ENCODE measurements around the gene PARK7. TPM values are rescaled to one million over a fixed set of nuclear protein-coding genes. Genes with fewer than 3 reads are reported as not detected.

PARK7 gene
- polyA plus RNA-seq, 2 donors: 146 to 184 TPM

DNA sequence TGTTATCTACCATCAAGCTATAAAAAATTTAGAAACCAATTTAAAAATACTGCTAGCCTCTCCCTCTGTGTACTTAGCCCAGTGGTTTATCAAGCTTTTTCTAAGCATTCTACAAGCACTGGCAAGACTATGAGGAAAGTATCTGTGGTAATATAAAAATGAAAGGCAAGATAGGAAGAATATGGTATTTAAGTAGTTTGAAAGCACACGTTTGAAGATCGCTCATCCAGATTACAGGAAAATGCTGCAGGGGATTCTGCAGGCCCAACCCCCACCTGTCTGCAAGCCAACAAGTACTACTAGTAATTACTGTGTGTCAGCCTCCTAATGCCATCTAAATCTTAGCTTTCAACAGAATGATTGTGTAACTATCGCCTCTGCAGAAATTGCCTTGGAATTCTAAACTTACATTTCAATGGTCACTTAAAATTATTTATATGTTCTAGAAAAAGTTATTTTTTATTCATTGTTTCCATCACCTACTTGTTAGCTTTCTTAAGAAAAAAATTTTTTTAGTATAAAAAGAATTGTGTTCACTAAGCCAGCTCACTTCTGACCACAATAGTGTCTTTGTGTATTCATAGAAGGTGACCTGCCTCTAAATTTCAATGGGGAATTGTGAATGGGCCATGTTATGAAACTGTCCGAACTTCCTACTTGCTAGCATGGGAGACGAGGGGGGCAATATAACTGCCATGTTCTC, 56.1 kb downstream of the PARK7 start:
- Histone ChIP-seq H3K4me3 (ENCODE audit: low read depth in 1 of 2, low read length in 2 of 2) (no peak overlapping the region), H3K27ac (ENCODE audit: low read depth in 2 of 2, low read length in 1 of 2) (peak overlapping the region; percentile 47 to 61), H3K4me1 (ENCODE audit: control insufficient read depth in 2 of 2, insufficient read depth in 2 of 2, low read length in 1 of 2) (peaks cover 0 to 2% of the 10 kb centered on the region in 2 donors), H3K9me3 (ENCODE audit: control insufficient read depth in 2 of 2, insufficient read depth in 1 of 2, low read depth in 1 of 2, low read length in 1 of 2) (no peaks in the 10 kb centered on the region), H3K27me3 (ENCODE audit: control insufficient read depth in 1 of 2, insufficient read depth in 2 of 2, low read length in 2 of 2) (no peaks in the 10 kb centered on the region), H3K36me3 (ENCODE audit: control insufficient read depth in 2 of 2, insufficient read depth in 2 of 2, low read length in 1 of 2) (peaks cover 0 to 5% of the 10 kb centered on the region in 2 donors)
- 26 to 29% methylated on average over 5 of the region's 5 CpGs for WGBS, 2 donors

DNA sequence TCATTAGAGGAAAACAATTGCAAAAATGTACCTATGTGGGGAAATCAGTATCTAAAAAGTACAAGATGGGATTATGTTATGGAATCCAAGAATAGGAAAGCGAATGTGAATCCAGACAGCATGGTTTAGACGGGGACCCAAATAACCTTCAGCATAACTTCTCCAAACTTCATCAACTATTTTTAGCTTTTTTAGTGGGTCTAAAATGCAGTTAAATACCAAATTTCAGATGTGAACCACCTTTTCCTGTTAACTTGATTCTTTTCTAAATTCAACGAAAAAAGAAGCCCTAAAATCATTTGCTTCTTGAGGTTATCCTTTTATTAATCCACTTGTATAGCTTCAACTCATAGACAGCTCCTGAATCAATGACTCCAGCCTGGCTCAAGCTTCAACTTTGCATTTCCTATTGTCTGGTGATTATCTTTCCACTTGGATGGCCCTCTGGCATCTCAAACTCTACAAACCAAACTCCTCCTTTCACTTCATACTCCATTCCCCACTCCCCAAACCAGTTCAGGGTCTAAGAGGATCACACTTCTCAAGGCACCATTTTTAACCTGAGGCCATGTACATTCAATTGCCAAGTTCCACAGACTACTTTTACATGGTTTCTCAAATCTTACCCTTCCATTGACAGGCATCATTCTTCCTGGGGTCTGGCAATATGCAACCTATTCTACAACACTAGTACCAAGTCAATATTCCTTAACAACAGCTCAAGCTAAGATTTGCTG, 57.1 kb downstream of the PARK7 start:
- WGBS, 2 donors: 76 to 82% methylated on average over 3 of the region's 3 CpGs
- Histone ChIP-seq H3K36me3 (ENCODE audit: control insufficient read depth in 2 of 2, insufficient read depth in 2 of 2, low read length in 1 of 2) (peaks cover 0 to 5% of the 10 kb centered on the region in 2 donors), H3K9me3 (ENCODE audit: control insufficient read depth in 2 of 2, insufficient read depth in 1 of 2, low read depth in 1 of 2, low read length in 1 of 2) (no peaks in the 10 kb centered on the region), H3K4me3 (ENCODE audit: low read depth in 1 of 2, low read length in 2 of 2) (no peak overlapping the region), H3K27ac (ENCODE audit: low read depth in 2 of 2, low read length in 1 of 2) (peak overlapping the region in 1 of 2 donors; percentile 14), H3K27me3 (ENCODE audit: control insufficient read depth in 1 of 2, insufficient read depth in 2 of 2, low read length in 2 of 2) (no peaks in the 10 kb centered on the region), H3K4me1 (ENCODE audit: control insufficient read depth in 2 of 2, insufficient read depth in 2 of 2, low read length in 1 of 2) (peaks cover 0 to 2% of the 10 kb centered on the region in 2 donors)

DNA sequence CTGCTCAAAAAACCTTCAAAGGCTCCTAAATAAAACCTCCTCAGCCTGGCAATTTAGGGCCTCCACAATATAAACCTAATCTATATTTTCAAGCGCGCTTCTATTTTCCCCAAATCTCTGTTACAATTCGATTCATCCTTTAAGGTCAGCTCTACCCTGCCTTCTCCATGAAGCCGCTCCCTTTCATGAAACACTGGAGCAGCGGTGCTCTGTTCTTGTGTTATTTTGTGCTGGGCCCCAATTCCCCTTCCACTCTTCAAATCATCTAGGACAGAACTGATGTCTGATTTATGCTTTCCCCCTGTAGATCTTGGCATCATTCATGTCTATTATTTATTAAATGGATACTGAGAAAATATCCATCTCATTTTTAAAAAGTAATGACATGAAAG, 57.7 kb downstream of the PARK7 start:
- H3K27ac ChIP-seq (ENCODE audit: low read depth in 2 of 2, low read length in 1 of 2): peak overlapping the region in 1 of 2 donors; percentile 37
- H3K9me3 ChIP-seq (ENCODE audit: control insufficient read depth in 2 of 2, insufficient read depth in 1 of 2, low read depth in 1 of 2, low read length in 1 of 2): no peaks in the 10 kb centered on the region

DNA sequence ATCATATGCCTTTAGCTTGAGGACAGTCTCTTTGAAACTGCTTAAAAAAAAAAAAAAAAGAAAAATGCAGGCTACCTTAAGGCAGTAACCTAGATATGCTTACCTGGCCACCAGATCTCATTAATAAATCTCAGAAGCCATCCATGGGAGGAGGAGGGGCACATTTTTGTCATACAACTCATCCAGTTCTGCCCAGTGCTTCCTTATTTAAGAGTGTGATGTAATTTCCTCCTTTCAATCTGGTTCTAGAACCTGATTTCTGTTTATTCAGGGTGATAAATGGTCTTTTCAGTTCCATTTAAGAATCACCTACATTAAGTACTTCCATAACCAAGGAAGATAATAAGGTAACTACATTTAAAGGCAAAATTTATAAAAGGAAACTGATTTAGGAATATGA, 58.5 kb downstream of the PARK7 start:
- Histone ChIP-seq H3K4me3 (ENCODE audit: low read depth in 1 of 2, low read length in 2 of 2) (peak overlapping the region in 1 of 2 donors; percentile 7), H3K27me3 (ENCODE audit: control insufficient read depth in 1 of 2, insufficient read depth in 2 of 2, low read length in 2 of 2) (no peaks in the 10 kb centered on the region), H3K36me3 (ENCODE audit: control insufficient read depth in 2 of 2, insufficient read depth in 2 of 2, low read length in 1 of 2) (no peaks in the 10 kb centered on the region), H3K27ac (ENCODE audit: low read depth in 2 of 2, low read length in 1 of 2) (no peak overlapping the region), H3K9me3 (ENCODE audit: control insufficient read depth in 2 of 2, insufficient read depth in 1 of 2, low read depth in 1 of 2, low read length in 1 of 2) (no peaks in the 10 kb centered on the region), H3K4me1 (ENCODE audit: control insufficient read depth in 2 of 2, insufficient read depth in 2 of 2, low read length in 1 of 2) (peaks cover 0 to 2% of the 10 kb centered on the region in 2 donors)

More for the DNA sequence above, 57.7 kb downstream of the PARK7 start:
- H3K4me3 ChIP-seq (ENCODE audit: low read depth in 1 of 2, low read length in 2 of 2): no peak overlapping the region
- H3K4me1 ChIP-seq (ENCODE audit: control insufficient read depth in 2 of 2, insufficient read depth in 2 of 2, low read length in 1 of 2): peaks cover 0 to 2% of the 10 kb centered on the region in 2 donors
- peaks cover 0 to 3% of the 10 kb centered on the region in 2 donors for H3K36me3 ChIP-seq (ENCODE audit: control insufficient read depth in 2 of 2, insufficient read depth in 2 of 2, low read length in 1 of 2)
- 89 to 91% methylated on average over 5 of the region's 5 CpGs for WGBS, 2 donors
- H3K27me3 ChIP-seq (ENCODE audit: control insufficient read depth in 1 of 2, insufficient read depth in 2 of 2, low read length in 2 of 2): no peaks in the 10 kb centered on the region

DNA sequence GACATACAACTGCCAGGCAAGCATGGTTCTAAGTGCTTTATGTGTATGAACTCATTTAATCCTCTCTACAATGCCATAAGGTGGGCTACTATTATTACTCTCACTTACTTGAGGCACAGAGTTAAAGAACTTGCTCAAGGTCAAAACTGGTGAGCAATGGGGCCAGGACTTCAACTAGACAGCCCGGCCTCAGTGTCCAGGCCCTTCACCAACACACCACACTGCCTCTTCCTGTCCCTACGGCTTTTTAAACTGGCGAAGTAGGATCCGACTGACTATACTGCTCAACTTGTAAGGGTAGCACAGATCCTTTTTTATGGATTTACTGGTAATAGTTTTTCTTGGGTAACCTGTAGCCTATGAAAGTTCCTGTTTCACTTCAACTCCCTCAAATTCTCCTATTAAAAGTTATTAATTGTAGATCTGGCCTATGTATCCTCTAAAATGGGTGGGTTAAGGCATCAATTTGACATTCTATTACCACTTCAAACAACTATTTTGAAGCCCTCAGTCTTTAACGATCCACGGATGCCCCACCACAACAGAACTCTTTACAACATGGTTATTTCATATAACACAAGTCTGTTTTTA, 60.3 kb downstream of the PARK7 start:
- Histone ChIP-seq H3K4me3 (ENCODE audit: low read depth in 1 of 2, low read length in 2 of 2) (peak overlapping the region in 1 of 2 donors; percentile 70), H3K9me3 (ENCODE audit: control insufficient read depth in 2 of 2, insufficient read depth in 1 of 2, low read depth in 1 of 2, low read length in 1 of 2) (no peaks in the 10 kb centered on the region), H3K27me3 (ENCODE audit: control insufficient read depth in 1 of 2, insufficient read depth in 2 of 2, low read length in 2 of 2) (no peaks in the 10 kb centered on the region), H3K4me1 (ENCODE audit: control insufficient read depth in 2 of 2, insufficient read depth in 2 of 2, low read length in 1 of 2) (peaks cover 0 to 5% of the 10 kb centered on the region in 2 donors), H3K36me3 (ENCODE audit: control insufficient read depth in 2 of 2, insufficient read depth in 2 of 2, low read length in 1 of 2) (no peaks in the 10 kb centered on the region), H3K27ac (ENCODE audit: low read depth in 2 of 2, low read length in 1 of 2) (peak overlapping the region in 1 of 2 donors; percentile 47)
- 86 to 93% methylated on average over 6 of the region's 6 CpGs for WGBS, 2 donors

DNA sequence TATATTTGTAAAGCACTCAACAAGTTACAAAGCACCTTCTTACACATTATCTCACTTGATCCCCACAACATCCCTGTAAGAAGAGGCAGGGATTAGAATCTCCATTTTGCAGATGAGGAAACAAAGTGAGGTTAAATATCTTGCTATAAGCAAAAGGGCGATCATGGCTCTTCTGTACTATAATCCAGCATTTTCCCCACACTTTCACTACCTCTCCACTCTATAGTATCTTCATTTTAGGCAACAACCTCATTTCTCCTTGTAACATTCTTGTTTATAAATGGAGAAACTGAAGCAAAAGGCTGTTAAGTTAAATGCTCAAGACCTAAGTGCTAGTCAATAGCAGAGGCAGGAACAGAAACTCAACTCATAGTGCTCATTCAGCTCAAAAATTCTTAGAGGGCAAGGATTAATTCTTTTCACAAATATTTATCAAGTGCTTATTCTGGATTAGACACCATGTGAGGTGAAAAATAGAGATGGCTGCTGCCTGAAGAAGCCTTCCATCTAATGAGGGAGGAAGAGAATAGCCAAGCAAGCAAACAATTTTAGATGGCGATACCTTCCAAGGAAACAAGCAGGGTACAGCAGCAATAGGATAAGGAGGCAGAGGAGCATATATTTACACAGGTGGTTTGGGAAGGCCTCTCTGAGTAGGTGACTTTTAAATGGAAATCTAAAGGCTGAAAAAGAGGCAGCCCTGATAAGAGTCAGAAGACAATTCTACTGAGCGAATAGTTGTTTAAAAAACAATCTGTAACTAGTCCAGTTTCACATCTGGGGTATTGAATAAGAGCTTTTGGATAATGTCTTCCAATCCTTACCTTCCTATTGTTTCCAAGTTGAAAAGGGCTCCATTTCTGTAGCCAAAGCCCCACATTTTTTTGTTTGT, 61.1 kb downstream of the PARK7 start:
- Histone ChIP-seq H3K27me3 (ENCODE audit: control insufficient read depth in 1 of 2, insufficient read depth in 2 of 2, low read length in 2 of 2) (no peaks in the 10 kb centered on the region), H3K9me3 (ENCODE audit: control insufficient read depth in 2 of 2, insufficient read depth in 1 of 2, low read depth in 1 of 2, low read length in 1 of 2) (no peaks in the 10 kb centered on the region), H3K36me3 (ENCODE audit: control insufficient read depth in 2 of 2, insufficient read depth in 2 of 2, low read length in 1 of 2) (no peaks in the 10 kb centered on the region), H3K4me1 (ENCODE audit: control insufficient read depth in 2 of 2, insufficient read depth in 2 of 2, low read length in 1 of 2) (peaks cover 0 to 7% of the 10 kb centered on the region in 2 donors), H3K27ac (ENCODE audit: low read depth in 2 of 2, low read length in 1 of 2) (peak overlapping the region; percentile 21 to 58), H3K4me3 (ENCODE audit: low read depth in 1 of 2, low read length in 2 of 2) (peak overlapping the region in 1 of 2 donors; percentile 70)
- 75% methylated on average over 3 of the region's 3 CpGs for WGBS, 2 donors

DNA sequence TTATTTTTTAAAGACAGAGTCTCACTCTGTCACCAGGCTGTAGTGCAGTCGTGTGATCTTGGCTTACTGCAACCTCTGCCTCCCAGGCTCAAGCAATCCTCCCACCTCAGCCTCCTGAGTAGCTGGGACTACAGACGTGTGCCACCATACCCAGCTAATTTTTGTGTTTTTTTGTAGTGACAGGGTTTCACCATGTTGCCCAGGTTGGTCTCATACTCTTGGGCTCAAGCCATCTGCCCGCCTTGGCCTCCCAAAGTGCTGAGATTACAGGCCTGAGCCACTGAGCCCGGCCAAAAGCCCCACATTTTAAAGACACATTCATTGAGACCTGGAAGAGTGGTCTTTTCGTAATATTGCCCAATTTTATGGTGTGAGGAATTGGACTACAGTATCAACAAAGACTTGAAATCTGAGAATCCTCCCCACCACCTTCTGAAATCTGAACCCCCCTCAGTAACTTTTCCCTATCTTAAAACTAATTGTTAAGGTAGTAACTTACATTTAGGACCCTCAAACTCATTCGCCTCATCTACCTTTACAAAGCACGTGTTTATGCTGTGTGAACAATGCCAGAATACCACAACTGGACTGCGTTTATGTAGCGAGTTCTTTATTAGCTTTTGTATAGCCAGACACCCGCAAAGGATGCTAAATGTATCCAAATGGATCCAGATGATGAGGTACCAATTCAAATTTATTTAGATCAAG, 61.9 kb downstream of the PARK7 start:
- whole genome bisulfite sequencing, 2 donors: 73 to 77% methylated on average over 10 of the region's 10 CpGs
- Histone ChIP-seq H3K27ac (ENCODE audit: low read depth in 2 of 2, low read length in 1 of 2) (peak overlapping the region in 1 of 2 donors; percentile 27), H3K4me3 (ENCODE audit: low read depth in 1 of 2, low read length in 2 of 2) (peak overlapping the region; percentile 7 to 70), H3K36me3 (ENCODE audit: control insufficient read depth in 2 of 2, insufficient read depth in 2 of 2, low read length in 1 of 2) (no peaks in the 10 kb centered on the region), H3K9me3 (ENCODE audit: control insufficient read depth in 2 of 2, insufficient read depth in 1 of 2, low read depth in 1 of 2, low read length in 1 of 2) (no peaks in the 10 kb centered on the region), H3K4me1 (ENCODE audit: control insufficient read depth in 2 of 2, insufficient read depth in 2 of 2, low read length in 1 of 2) (peaks cover 0 to 7% of the 10 kb centered on the region in 2 donors), H3K27me3 (ENCODE audit: control insufficient read depth in 1 of 2, insufficient read depth in 2 of 2, low read length in 2 of 2) (no peaks in the 10 kb centered on the region)

DNA sequence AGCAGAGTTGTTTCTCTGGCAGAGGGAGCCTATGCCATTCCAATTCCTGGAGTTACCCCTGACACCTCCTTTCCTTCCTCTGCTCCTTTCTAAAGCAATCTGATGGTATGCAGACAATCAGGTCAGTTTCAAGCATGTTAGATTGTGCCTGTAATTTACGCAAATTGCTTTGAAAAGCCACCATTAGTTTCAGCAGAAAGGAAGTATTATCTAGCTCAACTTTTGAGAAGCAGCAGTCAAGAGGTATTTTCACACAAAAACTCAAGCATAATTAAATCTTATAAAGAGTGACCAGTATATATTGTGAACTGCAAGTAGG, 62.4 kb downstream of the PARK7 start:
- no peak overlapping the region for H3K27ac ChIP-seq (ENCODE audit: low read depth in 2 of 2, low read length in 1 of 2)
- H3K36me3 ChIP-seq (ENCODE audit: control insufficient read depth in 2 of 2, insufficient read depth in 2 of 2, low read length in 1 of 2): no peaks in the 10 kb centered on the region
- peaks cover 0 to 7% of the 10 kb centered on the region in 2 donors for H3K4me1 ChIP-seq (ENCODE audit: control insufficient read depth in 2 of 2, insufficient read depth in 2 of 2, low read length in 1 of 2)
- no peaks in the 10 kb centered on the region for H3K9me3 ChIP-seq (ENCODE audit: control insufficient read depth in 2 of 2, insufficient read depth in 1 of 2, low read depth in 1 of 2, low read length in 1 of 2)
- H3K4me3 ChIP-seq (ENCODE audit: low read depth in 1 of 2, low read length in 2 of 2): peak overlapping the region in 1 of 2 donors; percentile 70
- no peaks in the 10 kb centered on the region for H3K27me3 ChIP-seq (ENCODE audit: control insufficient read depth in 1 of 2, insufficient read depth in 2 of 2, low read length in 2 of 2)
- 45 to 62% methylated on average over 1 of the region's 1 CpG for WGBS, 2 donors

All from esophagus (tissue), 2 donors.